Fibroblast of lung (primary cell): ENCODE results near the gene CSNK2A1. TPM values are rescaled to one million over a fixed set of nuclear protein-coding genes. Genes with fewer than 3 reads are reported as not detected.

Source experiments
- DNase-seq, 2 donors: peaks; one replicate each; pipeline versions ENCODE4 v3.0.0 to v3.0.0-alpha.2; 2010; ENCODE audit warnings: low read depth in 2 of 2
- H2AFZ ChIP-seq: 2 replicates; pipeline ENCODE4 v1.5.1; 2012; ENCODE audit warnings: low read length, control low read depth, inconsistent platforms
- H3K27ac ChIP-seq: 2 replicates; pipeline ENCODE4 v1.5.1; 2011; ENCODE audit warnings: low read length, control low read depth; ENCODE audit not compliant: insufficient read depth
- H3K27me3 ChIP-seq: 2 replicates; pipeline ENCODE4 v1.5.1; 2011; ENCODE audit warnings: mild to moderate bottlenecking, low read length; ENCODE audit not compliant: control insufficient read depth, insufficient read depth
- H3K36me3 ChIP-seq: 2 replicates; pipeline ENCODE4 v1.5.1; 2011; ENCODE audit warnings: low read length; ENCODE audit not compliant: control insufficient read depth, insufficient read depth
- H3K4me1 ChIP-seq: 2 replicates; pipeline ENCODE4 v1.5.1; 2011; ENCODE audit warnings: low read length; ENCODE audit not compliant: control insufficient read depth, insufficient read depth; ENCODE audit errors: extremely low read depth
- H3K4me2 ChIP-seq: 2 replicates; pipeline ENCODE4 v1.5.1; 2011; ENCODE audit warnings: low read length, control low read depth; ENCODE audit not compliant: insufficient read depth; ENCODE audit errors: extremely low read depth
- H3K4me3 ChIP-seq, 4 experiments: fragments of 200-600 bp in 1 of 4; sonication (generic) in 1 of 4; replicated peaks in 1 of 4; 2 replicates each; pipeline ENCODE4 v1.5.1; 2011 to 2016; ENCODE audit warnings: low read length in 4 of 4, low read depth in 3 of 4, mild to moderate bottlenecking in 3 of 4, control low read depth in 2 of 4, inconsistent platforms in 1 of 4, mixed read lengths in 1 of 4; ENCODE audit not compliant: insufficient read depth in 1 of 4; ENCODE audit errors: control extremely low read depth in 1 of 4
- H3K79me2 ChIP-seq: 2 replicates; pipeline ENCODE4 v1.5.1; 2012; ENCODE audit warnings: mild to moderate bottlenecking, low read length, inconsistent platforms; ENCODE audit not compliant: control insufficient read depth, insufficient read depth
- H3K9ac ChIP-seq: 2 replicates; pipeline ENCODE4 v1.5.1; 2011; ENCODE audit warnings: mild to moderate bottlenecking, low read length, control low read depth; ENCODE audit not compliant: insufficient read depth
- H3K9me3 ChIP-seq: 2 replicates; pipeline ENCODE4 v1.5.1; 2012; ENCODE audit warnings: low read depth, low read length; ENCODE audit not compliant: control insufficient read depth, insufficient read depth
- H4K20me1 ChIP-seq: 2 replicates; pipeline ENCODE4 v1.5.1; 2011; ENCODE audit warnings: low read length; ENCODE audit not compliant: control insufficient read depth, insufficient read depth; ENCODE audit errors: extremely low read depth
- CTCF ChIP-seq, 2 donors: IDR thresholded peaks in 1 of 2; conservative IDR thresholded peaks in 1 of 2; 1 replicate in 1 of 2; 2 replicates in 1 of 2; pipeline ENCODE4 v1.5.1; 2011 to 2012; ENCODE audit warnings: low read length in 2 of 2, control low read depth in 1 of 2, inconsistent platforms in 1 of 2, low read depth in 1 of 2, mild to moderate bottlenecking in 1 of 2
- EZH2 ChIP-seq: IDR thresholded peaks from 2 replicates; pipeline ENCODE4 v1.5.1; 2012; ENCODE audit warnings: low read length, control low read depth, mild to moderate bottlenecking; ENCODE audit errors: missing control alignments
- polyA plus RNA-seq, 2 donors: library from polyadenylated mRNA; depleted of rRNA in 1 of 2; stranded (reverse) in 1 of 2; unstranded in 1 of 2; fragments of >200 nt; gene quantifications; 2 replicates each; pipeline ENCODE4 v1.2.1, GENCODE V29; 2011 to 2012; ENCODE audit warnings: missing spikeins in 1 of 2
- total RNA-seq: library from RNA; depleted of rRNA; stranded (reverse); fragments of >200 nt; gene quantifications from 2 replicates; pipeline ENCODE4 v1.2.1, GENCODE V29; 2014

CSNK2A1 gene
- total and polyA plus RNA-seq, 2 donors (not counting 1 experiment from before 2014, with no cell fraction given) = 120 to 124 TPM

- no peak overlapping the region for H3K27ac ChIP-seq
- H3K9ac ChIP-seq = no peak overlapping the region
- H3K27me3 ChIP-seq = no peaks in the 10 kb centered on the region
- no peaks in the 10 kb centered on the region for H3K9me3 ChIP-seq
- H3K79me2 ChIP-seq = no peaks in the 10 kb centered on the region
- H4K20me1 ChIP-seq = no peaks in the 10 kb centered on the region
- peaks cover 4% of the 10 kb centered on the region for H3K36me3 ChIP-seq
- TF ChIP-seq EZH2 (no peak), CTCF (conservative IDR thresholded peaks at IDR 0.05 in 1 of 2, IDR thresholded peaks at IDR 0.05 in 1 of 2; ENCODE audit: low read depth in 1 of 2, low read length in 2 of 2) (no peak)
- DNase-seq = no peak
- H3K4me3 ChIP-seq = no peak overlapping the region
- H3K4me1 ChIP-seq = no peaks in the 10 kb centered on the region
- H2AFZ ChIP-seq = no peak overlapping the region
- no peak overlapping the region for H3K4me2 ChIP-seq
These were observed 67.9 kb downstream of the CSNK2A1 start for GRCh38 chr20:475463-476357.

- DNase-seq = peak in 1 of 2 donors; percentile 55
- no peaks in the 10 kb centered on the region for H4K20me1 ChIP-seq
- no peak overlapping the region for H3K4me2 ChIP-seq
- no peaks in the 10 kb centered on the region for H3K4me1 ChIP-seq
- no peak for TF ChIP-seq EZH2
- TF ChIP-seq CTCF (conservative IDR thresholded peaks at IDR 0.05 in 1 of 2, IDR thresholded peaks at IDR 0.05 in 1 of 2; ENCODE audit: low read depth in 1 of 2, low read length in 2 of 2) = no peak
- H3K27me3 ChIP-seq = no peaks in the 10 kb centered on the region
- H2AFZ ChIP-seq = no peak overlapping the region
- no peaks in the 10 kb centered on the region for H3K79me2 ChIP-seq
- H3K27ac ChIP-seq = no peak overlapping the region
- no peak overlapping the region for H3K9ac ChIP-seq
- H3K36me3 ChIP-seq = peaks cover 4% of the 10 kb centered on the region
- no peaks in the 10 kb centered on the region for H3K9me3 ChIP-seq
- H3K4me3 ChIP-seq = no peak overlapping the region
These were observed 69.0 kb downstream of the CSNK2A1 start for GRCh38 chr20:474581-474980.

- Histone ChIP-seq H3K27me3 (no peaks in the 10 kb centered on the region), H2AFZ (no peak overlapping the region), H3K9me3 (no peaks in the 10 kb centered on the region), H3K4me2 (no peak overlapping the region), H3K9ac (no peak overlapping the region), H3K4me1 (no peaks in the 10 kb centered on the region), H3K27ac (no peak overlapping the region), H3K36me3 (peaks cover 4% of the 10 kb centered on the region), H3K4me3 (no peak overlapping the region), H3K79me2 (no peaks in the 10 kb centered on the region), H4K20me1 (no peaks in the 10 kb centered on the region)
- no peak for DNase-seq
- no peak for TF ChIP-seq CTCF (conservative IDR thresholded peaks at IDR 0.05 in 1 of 2, IDR thresholded peaks at IDR 0.05 in 1 of 2; ENCODE audit: low read depth in 1 of 2, low read length in 2 of 2)
These were observed 70.7 kb downstream of the CSNK2A1 start for GRCh38 chr20:472889-473292.
